UCSD-AML1 (cell line): ENCODE measurements around the gene LBHD1.
"Not testable (repeated sequence)": the region's sequence is repeated elsewhere in the genome, so short reads cannot be mapped to it uniquely, and the experiment has no call there.

Experiments used
- DNase-seq: peaks from one replicate; lab custom pipeline; 2025; ENCODE audit not compliant: unreplicated experiment; lab: John Stamatoyannopoulos, UW

LBHD1 gene

DNA sequence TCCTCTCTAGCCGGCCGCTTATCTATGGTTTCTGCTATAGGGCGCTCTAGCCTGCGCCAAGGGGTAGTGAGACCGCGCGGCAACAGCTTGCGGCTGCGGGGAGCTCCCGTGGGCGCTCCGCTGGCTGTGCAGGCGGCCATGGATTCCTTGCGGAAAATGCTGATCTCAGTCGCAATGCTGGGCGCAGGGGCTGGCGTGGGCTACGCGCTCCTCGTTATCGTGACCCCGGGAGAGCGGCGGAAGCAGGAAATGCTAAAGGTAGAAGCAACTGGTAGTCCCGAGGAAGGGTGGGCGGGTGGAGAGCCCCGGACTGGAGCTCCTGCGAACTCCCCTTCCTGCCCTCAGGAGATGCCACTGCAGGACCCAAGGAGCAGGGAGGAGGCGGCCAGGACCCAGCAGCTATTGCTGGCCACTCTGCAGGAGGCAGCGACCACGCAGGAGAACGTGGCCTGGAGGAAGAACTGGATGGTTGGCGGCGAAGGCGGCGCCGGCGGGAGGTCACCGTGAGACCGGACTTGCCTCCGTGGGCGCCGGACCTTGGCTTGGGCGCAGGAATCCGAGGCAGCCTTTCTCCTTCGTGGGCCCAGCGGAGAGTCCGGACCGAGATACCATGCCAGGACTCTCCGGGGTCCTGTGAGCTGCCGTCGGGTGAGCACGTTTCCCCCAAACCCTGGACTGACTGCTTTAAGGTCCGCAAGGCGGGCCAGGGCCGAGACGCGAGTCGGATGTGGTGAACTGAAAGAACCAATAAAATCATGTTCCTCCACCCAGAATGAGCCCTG lies at the start of gene LBHD1, which contains the start of gene UQCC3:
LBHD1 (minus strand) TSS at position 660 of the 782 bp plus-strand sequence. CDS start 2,236 bp downstream, outside the sequence.
UQCC3 (plus strand) TSS at position 66 of the 782 bp plus-strand sequence; CDS start at position 139, 73 bp downstream.
- DNase-seq: peak; percentile 87

DNA sequence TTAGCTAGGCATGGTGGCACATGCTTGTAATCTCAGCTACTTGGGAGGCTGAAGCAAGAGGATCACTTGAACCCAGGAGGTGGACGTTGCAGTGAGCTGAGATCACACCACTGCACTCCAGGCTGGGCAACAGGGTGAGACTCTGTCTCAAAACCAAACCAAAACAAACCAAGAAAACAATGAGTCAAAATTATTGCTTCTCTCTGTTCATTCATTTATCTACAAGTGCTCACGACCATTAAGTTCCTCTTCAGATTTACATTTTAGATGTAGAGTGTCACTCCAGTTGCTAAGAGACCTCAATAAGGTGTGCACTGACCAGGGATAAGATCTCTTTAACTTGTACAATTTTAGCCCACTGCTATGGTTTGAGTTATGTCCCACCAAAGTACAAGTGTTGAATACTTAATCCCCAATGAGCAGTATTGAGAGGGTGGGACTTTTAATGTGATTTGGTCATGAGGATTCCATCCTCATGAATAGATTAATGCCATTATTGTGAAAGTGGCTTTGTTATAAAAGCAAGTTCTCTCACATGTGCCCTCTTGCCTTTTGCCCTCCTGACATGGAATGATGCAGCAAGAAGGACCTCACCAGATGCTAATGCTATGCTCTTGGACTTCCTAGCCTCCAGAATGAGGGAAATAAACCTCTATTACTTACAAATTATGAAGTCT lies 47.4 kb upstream of the LBHD1 start:
- no peak for DNase-seq

DNA sequence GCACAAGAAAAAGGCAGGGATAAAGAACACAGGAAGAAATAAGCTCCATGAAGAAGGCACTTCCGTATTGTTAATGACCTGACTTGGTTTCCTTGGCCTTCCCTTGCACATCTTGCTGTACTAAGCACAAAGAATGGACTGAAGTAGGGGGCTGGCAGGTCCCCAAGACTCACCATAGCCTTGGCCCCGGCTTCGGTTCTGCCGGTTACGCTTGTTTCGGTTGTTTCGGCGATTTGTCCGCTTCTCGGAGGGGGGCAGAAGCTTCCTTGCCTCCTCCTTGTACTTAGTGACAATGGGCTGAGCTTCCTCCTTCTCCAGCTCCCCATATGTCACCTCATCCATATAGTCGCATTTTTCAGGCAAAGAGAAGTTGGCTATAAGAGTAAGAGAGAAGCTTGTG lies 44.7 kb upstream of the LBHD1 start:
- DNase-seq: no peak

DNA sequence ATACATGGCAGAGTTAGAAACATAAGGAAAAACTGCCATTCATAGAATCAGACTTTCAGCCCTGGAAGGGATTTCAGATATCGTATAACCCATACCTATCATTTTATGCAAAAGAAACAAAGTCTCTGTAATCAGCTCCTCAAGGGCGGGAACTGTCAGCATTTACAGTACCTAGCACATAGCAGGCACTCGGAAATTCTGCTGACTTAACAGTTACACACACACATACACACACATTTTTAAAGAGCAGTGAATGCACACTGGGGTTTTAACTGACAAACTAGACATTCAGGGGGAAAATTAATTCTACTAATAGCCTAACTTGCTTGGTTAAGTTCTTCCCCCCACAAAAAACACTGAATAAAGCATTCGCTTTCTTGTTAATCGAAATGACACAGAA lies 44.1 kb upstream of the LBHD1 start:
- DNase-seq: no peak

DNA sequence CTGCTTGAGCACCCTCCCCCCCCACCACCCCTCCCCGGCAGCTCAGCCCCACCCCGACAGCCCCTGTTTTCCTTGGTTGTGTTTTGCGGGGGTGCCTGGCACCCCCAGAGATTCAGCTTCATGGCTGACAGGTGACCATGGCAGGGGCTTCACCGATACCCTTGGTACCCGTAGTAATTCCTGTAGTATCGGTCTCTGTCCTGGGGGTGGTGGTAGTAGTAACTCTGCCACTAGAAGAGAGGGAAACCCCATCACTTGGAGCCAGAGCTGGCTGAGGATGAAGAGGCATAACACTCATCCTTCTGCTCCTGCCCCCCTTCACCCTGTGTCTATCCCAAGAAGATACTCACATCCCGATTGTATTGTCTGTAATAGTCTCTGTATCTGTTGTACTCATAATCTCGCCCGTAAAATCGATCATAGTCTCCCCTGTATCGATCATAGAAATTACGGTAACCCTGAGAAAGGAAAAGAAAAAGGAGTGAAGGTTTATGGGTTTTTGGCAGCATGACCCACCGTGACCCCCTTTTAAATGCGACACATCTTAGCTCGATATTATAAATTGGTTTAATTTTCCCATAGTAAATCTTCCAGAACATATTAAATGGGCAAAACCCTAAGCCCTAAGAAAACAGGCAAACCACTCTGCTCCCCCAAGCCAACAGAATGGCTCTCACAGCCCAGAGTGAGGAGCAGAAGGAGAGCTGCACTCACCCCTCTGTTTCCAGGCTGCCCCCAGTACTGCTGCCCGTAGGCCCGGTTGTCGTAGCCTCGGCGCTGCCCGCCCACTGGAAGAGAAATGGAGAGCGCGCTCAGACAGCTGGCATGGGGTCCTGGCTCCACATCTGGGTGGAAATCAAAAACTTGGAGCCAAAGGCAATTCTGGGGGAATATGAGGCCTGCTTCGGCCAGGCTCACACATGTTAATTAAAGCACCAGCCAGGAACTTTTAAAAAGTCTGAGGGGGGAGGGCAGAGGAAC lies 43.4 kb upstream of the LBHD1 start:
- DNase-seq: no peak

DNA sequence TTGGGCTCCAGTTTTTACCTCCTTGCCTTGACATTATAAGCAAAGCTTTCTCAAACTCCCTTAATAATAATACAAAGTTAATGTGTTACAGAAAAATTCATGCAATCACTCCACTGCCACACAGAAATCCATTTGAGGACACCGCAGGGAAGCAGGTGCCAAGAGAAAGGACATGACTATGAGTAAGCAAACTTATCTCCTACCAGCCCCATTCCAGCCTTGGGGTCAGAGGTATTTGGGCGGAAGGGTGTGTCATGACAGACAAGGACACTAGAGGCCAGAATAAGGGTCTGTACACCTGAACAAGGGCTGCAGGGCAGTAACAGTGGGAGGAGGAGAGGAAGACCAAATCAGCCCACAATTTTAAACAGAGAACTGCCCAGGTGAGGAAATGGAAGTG lies 41.3 kb upstream of the LBHD1 start:
- no peak for DNase-seq

DNA sequence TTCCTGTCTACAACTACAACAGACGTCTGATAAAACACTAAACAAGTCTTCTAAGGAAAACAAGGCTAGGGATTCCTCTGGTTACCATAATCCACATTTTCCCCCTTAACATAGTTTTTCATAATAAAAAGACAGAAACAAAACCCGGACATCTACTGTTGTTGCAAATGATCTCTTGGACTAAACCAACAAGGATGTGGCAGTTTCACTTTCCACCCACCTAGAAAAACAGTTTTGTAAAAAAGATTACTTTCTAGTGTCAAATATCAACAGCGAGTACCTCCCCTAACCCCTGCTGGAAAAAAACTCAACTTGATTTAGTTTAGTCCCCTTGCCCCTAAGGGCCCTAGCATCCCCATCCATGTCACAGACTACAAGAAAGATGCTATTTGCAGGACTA lies 40.8 kb upstream of the LBHD1 start:
- DNase-seq: no peak

DNA sequence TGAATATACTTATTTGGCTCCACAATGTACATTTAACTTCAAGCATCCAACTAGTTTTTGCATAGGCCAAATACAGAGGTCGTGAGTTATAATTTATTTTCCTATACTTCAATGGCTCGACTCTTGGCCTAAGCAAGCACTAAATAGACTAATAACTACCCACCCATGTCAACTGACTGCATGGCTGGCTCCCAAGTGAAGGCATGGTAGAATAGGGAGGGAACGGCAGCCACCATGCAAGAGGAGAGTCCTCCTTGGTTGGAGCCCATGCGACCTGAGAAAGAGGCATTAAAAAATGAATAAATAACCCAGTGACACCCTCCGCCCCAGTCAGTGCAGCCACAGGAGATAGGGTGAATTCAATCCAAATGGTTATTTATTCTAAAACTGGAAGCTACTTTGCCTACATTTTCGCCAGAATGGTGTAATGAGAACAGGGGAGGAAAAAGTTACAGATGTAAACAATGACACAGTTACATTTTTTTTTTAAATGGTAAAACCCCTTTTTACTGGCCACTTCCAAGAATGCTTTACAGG lies 40.3 kb upstream of the LBHD1 start:
- DNase-seq: no peak

DNA sequence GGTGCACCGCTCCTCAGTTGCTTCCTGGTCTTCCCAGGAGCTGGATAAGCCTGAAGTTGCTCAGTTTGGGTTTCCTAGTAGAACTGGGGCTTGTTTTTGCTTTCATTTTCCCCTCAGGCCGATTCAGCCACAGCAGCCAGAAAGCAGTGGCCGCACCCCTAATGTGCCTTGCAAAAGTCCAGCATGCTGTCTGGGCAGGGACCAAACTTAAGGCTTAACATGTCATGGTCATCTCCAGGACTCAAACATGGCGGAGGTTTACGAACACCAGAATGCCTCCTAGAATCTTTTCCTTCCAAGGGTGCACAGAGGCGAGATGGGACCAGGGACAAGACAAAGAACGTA lies 37.9 kb upstream of the LBHD1 start:
- no peak for DNase-seq

DNA sequence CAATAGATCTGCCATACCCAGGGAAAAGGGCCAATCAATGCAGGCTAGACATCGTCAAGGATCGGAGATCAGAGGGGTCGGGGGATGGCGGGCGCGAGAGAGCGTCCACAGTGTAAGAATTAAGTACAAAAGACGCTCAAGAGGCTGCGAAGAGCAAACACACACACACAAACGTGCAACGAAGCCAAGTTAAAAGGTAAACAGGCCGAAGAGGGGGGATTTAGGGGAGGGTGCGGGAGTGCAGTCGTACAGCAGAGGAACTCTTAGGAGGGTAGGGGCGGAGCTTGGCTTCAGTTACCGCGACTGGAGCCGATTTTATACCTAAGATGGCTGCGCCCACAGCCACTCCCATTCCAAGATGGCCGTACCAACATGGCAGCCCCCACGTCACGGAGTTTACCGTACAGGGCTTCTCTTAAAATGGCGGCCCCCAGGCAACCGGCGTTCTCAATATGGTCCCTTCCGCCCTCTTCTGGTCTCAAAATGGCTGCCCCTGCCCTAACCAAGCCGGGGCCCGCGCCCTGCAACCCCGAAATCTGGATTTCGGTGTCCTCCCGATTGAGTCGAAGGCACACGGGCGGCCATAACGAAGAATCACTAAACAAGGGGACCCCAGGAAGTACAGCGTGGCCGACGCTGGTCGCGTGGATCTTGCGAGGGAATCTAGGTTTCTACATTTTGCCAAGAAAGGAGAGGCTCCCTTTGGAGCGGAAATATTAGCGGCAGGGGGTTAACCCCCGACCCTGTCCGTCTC lies 37.4 kb upstream of the LBHD1 start:
- DNase-seq: no peak

DNA sequence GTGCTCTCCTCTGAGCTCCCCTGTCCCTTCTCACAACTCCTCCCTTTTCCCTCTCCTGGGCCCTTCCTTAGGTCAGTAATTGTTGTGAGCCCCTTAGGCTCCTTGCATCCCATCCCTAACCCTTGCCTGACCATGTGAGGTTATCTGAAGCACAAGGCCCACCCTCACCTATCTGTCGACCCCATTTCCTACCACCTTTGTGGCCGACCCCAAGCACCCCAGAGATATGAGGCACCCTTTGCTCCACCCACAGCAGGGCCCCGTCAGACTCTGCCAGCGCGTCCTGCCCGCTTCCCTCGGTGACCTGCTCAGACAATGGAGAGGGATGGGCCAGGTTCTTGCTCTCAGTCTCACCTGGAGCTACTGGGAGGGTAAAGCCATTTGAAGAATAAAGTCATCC lies 36.7 kb upstream of the LBHD1 start:
- no peak for DNase-seq

DNA sequence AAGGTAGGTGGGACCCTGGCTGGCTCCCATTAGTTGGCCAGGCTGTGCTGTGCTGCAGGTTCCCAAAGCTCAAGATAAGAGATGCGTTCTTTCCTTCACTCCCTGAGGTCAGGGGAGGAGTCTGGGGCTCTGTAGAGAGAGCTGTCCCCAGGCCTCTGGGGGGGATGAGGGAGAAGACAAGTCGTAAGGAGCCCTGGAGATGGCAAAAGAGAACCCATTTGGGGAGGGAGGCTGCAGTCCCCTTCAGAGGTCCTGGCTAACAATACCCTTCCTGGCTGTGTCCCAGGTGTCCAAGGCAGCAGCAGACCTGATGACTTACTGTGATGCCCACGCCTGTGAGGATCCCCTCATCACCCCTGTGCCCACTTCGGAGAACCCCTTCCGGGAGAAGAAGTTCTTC lies 36.3 kb upstream of the LBHD1 start:
- DNase-seq: no peak

DNA sequence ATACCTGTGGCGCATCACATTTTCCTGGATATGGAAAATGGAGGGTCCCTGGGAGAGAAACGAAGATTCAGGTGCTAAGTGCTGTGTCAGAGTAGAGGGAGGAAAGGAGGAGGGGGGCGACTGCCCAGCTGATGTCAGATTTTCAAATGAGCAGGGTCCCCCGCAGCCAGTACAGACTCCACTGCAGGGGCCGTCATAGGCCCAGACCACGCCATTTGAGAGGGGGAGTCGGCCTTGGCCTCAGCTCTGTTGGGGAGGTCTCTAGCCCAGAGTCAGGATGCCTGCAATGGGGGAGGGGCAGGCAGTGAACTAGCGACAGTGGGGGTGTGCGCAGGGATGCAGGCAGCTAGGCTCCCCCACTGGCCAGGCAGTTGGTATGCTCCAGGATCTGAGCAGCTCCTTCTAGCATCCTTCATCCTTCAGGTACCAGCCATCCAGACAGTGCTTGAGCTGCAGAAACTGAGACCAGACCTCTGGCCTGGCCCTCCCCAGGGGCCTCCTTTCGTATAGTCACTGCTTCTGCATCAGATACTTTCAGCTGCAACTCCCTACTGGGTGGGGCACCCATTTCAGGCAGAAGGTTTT lies 35.3 kb upstream of the LBHD1 start, which contains the start of the genes BSCL2 and GNG3:
BSCL2 (minus strand) TSS at position 148 of the 585 bp plus-strand sequence. CDS start 229 bp downstream, outside the sequence.
GNG3 (plus strand) TSS at position 400 of the 585 bp plus-strand sequence. CDS start 620 bp downstream, outside the sequence.
- DNase-seq: no peak

DNA sequence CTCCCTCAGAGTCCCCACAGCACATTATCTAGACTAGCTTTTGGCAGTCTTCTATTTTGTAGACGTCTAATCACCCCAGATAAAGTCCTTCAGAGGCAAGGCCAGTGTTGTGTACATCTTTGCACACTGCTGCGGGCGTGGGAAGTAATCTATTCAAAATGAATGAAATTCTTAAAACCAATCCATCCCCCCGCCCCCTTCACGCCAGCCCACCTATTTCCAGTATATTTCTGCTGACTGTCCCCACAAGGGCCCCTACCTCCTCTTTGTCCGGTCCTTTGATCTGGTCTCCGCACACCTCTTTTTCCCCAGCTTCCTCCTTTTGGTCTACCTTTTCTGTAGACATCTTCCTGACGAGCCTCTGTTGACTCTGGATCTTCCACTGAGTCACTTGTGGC lies 34.8 kb upstream of the LBHD1 start:
- no peak for DNase-seq

DNA sequence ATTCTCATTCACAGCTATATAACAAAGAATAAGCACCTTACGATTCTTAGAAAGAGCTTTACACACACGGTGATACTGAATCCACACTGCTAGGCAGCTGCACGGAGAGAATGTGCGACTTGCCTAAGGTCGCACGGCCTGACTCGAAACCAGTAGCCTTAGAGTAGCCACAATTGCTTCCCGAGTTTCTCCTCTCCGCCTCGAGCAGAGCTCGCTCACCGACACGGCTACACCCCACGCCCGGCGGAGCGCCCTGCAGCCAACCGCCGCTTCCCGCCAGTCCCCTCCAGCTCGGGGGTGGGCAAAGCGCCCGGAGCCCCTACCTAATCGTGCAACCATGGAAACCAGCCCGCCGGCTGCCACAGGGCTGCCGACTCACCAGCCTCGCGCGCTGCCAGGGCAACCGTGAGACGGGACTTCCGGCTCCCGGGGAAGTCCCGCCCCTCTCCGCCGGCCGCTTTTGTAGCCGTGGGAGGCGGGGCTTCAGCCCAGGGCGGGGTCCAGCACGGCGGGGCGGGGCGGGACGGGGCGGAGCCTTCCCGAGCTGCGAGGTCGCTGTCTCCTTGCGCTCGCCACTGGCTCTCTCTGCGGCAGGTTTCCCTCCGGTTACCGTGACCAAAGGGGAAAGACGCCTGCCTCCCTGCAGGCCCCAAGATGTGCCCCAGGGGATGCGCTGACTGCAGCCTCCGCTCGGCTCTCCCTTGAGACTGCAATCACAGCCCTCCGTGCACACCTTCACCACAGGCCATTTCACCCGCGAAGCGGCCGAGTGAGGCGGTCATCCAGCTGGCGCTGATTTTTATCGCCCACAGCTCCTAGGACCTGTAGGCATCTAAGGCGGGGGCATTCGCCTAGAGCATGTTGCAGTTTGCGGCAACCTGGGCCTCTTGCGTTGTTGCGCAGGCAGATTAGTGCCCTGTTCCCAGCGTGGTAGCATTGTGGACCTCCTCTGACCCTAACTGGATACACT lies 34.1 kb upstream of the LBHD1 start:
- DNase-seq: peak; percentile 92

DNA sequence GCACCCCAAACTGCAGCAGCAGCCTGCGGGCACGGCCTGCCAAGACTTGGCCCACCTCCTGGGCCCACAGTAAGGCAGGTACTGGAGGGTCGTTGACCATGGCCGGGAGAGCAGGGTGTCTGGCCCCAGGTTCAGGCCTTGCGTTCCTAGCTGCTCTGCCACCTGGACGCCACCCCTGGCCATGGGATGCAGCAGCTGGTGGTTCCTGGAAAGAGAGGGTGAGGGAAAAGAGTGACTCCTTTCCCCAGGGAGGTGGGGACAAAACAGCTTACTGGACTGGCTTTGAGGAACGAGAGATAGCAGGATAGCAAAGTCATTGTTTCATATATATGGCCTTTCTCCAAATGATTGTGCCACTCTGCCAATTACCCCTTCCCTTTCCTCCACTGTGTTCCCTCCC lies 33.3 kb upstream of the LBHD1 start:
- DNase-seq: no peak

DNA sequence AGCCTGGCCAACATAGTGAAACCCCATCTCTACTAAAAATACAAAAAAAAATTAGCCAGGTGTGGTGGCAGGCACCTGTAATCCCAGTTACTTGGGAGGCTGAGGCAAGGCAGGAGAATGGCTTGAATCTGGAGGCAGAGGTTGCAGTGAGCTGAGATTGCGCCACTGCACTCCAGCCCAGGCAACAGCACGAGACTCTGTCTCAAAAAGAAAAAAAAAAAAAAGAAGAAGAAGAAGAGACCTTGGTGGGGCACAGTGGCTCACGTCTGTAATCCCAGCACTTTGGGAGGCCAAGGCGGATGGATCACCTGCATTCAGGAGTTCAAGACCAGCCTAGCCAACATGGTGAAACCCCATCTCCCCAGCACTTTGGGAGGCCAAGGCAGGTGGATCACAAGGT lies 31.9 kb upstream of the LBHD1 start:
- not testable (repeated sequence) for DNase-seq

DNA sequence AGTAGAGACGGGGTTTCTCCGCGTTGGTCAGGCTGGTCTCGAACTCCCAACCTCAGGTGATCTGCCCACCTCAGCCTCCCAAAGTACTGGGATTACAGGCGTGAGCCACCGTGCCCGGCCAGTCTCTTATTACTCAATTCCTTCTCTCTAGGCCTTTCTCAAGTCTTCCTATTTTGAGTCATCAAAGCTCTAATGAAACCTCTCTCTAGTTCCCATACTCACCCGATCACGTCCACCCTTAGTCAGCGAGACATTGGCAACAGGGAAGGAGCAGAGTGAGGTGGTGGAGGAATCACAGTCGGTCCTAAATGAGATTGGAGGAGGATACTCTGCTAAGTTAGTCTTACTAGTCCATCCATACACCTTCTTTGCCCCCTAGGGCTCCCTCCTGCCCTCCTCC lies 30.2 kb upstream of the LBHD1 start:
- DNase-seq: no peak
